HG03097 (cell line): ENCODE data around the gene RICTOR.
"Not testable (repeated sequence)": the region's sequence is repeated elsewhere in the genome, so short reads cannot be mapped to it uniquely, and the experiment has no call there.

Experiments used
- ATAC-seq: cut with Tn5 transposase; IDR thresholded peaks from one replicate; pipeline ENCODE4 v1.9.1; 2021; ENCODE audit not compliant: unreplicated experiment, low FRiP score

Gene RICTOR

DNA sequence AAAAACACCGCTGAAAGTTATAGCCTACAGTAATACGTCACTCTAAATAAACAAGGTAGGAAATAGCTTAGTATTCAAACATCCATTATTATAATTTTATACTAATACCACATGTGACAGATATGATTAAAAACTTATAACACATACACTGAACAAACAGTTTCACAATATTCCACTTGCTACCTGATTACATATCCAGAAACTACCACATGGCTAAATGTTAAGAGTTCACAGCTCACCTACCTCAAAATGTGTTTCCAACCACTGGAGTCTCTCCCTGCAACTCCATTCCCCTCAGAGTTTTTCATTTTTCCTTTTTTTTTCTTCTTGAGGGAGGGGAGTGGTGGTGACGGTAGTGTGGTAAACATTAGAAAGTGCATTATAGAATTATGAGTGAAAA lies 12.1 kb downstream of the RICTOR start:
- no peak for ATAC-seq

DNA sequence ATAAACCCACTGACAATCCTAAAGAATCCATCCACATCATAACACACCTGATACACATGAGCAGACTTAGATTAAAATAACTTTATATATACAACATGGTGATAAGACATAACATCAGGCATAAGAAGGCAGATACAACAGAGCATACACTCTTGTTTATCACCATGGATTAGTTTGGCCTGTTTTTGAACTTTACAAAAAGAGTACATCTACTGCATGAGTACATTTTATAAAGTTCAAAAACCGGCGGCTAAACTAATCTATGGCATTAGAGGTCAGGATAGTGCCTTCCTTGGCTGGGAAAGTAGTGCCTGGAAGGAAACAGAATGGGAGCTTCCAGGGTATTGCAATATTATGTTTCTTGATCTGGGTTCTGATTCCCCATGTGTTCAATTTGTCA lies 15.1 kb downstream of the RICTOR start:
- no peak for ATAC-seq

DNA sequence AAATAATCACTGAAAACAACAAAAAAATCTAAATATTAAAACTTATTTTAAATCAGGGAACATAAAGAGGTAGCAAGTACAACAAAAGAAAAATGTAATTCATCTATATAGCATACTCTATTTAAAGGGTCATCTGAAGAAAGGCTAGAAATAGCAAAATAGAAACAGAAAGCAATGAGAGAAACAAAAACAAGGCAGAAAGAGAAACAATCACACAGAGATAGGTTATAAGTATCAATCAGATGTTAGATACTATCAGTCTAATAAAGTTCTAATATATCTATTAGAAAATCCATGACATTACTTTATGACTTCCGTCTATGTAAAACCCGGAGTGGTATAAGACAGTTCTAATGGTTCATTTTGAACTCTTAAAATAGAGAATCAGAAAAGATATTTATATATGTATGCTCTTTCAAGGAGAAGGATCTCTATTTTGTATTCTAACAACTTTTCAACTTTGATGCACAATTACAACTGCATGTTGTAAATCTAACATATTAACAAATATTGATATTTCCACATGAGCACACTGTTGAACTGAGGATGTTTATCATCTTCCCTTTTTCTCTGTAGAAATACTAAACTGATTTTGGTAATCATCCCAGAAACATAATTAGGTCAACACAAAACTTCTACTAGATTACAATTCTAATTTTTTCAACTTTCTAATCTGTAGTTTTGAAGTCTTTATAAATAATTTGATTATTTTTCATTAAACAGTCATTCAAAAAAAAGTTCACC lies 15.8 kb downstream of the RICTOR start:
- peak; percentile 49 for ATAC-seq

DNA sequence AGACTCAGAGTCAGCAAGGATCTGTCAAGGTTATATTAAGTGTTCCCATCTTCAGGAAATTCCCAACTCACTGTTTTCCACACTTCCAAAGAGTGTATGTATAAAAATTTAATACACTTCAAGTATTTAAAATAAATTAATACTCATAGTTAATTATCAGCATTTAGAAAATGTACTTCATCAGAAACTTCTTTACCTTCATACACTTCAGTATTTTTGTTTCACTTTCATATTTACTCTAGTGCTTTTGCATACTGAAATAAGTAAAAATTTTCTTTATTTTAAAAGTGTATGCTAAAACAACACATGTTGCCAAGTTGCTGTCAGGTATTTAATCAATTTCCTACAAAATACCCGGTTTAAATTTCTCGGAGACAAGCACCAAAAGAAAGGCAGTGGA lies 16.5 kb downstream of the RICTOR start:
- ATAC-seq, result no peak

DNA sequence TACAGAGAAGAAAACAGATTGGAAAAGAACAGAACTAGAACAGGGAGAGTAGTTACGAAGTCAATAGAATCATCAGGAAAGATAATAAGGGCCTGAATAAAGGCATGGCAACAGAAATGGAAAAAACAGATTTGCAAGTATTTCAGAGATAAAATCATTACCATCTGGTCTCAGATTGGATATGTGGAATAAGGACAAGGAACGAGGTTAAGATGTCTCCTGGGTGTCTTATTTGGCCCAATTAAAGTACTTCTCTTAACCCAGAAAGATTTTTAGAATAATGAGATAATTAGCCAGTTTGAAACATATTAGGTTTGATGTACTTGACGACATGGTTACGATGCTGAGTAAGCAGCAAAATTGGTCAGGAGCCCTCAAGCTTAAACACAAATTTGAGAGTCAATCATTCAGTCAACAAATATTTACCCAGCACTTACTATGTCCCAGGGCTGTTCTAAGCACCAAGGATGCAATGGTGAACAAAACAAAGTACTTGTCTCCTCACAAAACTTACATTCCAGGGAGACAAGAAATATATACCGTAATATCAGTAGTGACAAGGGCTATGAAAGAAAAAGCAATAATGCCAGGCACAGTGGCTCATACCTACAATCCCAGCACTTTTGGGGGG lies 18.3 kb downstream of the RICTOR start:
- no peak for ATAC-seq

DNA sequence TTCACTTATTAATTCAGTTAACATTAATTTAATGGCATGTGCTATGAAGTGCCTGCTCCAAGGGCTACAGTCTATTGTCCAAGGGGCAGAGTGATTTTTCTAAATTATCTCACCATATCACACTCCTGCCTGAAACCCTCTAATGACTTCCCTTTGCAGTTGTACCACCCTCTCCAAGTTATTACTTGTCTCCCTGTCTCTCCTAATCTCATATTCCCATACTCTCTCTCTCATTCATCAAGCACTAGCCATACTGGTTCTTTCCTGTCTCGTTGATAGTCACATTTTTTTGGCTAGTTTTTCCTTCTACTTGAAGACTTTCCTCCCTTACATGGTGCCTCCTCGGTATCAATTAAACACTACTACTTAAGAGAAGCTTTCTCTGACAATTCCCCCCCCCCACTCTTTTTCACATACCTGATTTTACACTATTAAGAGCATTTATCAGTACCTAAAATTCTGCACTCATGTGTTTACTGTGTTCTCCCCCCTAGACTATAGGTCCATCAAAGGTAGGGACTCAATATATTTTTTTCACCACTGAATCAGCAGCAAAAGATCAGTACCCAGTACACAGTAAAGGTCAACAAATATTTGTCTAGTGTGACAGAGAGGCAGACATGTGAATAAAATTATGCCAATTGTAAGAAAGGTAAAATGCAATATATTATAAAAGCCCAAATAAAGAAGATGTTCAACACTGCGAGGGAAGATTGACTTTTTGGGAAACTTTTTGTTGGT lies 19.0 kb downstream of the RICTOR start:
- ATAC-seq, result no peak

DNA sequence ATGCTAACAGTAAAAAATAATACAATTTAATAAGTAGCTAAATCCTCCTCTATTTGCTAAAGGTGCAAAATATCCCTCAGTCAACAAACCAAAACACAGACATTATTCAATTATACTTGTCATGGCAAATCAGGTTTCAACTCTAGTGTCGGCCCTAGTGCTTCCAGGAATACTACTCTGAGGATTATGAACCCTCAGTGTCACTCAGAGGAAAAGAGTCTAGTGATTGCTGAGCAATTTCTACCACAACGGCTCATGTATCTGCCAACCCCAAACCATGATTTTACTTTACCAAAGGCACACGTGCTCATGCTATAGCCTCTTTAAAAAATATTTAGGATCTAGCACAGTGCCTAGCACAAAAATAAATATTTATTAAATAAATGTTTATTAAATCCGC lies 21.0 kb downstream of the RICTOR start:
- no peak for ATAC-seq

DNA sequence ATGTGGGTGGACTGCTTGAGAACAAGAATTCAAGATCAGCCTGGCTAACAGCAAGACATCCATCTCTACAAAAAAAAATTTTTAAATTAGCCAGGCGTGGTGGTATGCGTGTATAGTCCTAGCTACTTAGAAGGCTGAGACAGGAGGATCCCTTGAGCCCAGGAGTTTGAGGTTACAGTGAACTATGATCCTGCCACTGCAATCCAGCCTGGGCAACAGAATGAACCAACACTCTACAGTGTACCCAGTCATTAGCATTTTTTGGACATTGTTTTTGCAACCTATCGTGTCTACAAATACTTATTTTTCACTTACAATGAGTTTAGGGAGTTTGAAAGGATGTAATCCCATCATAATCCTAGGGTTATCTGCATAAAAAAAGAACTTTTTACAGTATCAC lies 22.1 kb downstream of the RICTOR start:
- no peak for ATAC-seq

DNA sequence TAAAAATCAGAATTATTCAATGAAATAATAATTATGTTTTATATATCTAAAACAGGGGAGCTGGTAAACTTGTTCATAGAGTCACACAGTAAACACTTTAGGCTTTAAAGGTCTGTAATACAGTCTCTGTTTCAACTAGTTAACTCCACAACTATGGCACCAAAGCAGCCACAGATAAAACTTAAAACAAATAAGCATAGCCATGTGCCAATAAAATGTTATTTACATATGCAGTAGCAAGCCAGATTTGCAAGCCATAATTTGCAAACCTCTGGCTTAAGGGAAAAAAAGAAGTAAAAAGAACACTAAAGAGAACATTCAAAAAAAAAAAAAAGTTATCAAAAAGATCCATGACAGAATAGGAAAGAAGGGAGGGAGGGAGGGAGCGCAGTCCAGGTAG lies 24.9 kb downstream of the RICTOR start:
- no peak for ATAC-seq

DNA sequence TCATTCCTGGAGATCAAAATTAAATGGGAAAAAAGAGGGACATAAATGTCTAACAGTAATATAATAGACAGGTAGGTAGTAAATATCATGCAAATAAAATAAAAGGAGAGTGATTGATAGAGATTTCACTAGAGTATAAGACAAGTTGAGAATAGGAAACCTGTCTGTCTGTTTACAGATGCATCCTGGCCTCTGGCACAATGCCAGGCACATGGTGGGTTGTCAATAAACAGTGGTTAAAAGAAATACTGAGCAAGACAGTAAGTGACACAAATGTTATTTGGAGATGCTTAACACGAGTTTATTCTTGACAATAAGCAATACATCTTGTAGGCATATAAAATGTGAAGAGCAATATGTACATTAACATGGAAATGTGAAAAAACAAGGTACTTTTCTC lies 33.3 kb downstream of the RICTOR start:
- ATAC-seq, result no peak

DNA sequence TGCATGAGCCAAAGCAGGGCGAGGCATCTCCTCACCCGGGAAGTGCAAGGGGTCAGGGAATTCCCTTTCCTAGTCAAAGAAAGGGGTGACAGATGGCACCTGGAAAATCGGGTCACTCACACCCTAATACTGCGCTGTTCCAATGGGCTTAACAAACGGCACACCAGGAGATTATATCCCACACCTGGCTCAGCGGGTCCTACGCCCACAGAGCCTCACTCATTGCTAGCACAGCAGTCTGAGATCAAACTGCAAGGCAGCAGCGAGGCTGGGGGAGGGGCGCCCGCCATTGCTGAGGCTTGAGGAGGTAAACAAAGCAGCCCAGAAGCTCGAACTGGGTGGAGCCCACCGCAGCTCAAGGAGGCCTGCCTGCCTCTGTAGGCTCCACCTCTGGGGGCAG lies 39.7 kb downstream of the RICTOR start:
- not testable (repeated sequence) for ATAC-seq

DNA sequence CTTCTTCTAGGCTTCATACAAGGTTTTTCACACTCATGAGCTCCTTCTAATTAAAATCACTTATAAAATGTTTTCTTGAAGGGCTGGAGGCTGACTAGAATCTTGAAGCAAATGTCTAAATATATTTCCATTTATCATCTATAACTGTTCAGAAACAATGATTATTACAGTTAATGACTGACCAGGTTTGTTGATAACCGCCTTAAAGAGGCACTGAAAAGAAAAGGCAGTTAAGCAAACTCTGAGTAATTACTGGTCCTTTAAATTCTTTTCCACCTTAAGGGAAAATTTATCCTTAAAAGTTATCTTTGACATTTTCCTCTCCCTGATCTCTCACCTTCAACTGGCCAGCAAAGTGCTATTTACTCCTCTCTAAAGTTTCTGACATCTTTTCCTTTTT lies 43.2 kb downstream of the RICTOR start:
- no peak for ATAC-seq

DNA sequence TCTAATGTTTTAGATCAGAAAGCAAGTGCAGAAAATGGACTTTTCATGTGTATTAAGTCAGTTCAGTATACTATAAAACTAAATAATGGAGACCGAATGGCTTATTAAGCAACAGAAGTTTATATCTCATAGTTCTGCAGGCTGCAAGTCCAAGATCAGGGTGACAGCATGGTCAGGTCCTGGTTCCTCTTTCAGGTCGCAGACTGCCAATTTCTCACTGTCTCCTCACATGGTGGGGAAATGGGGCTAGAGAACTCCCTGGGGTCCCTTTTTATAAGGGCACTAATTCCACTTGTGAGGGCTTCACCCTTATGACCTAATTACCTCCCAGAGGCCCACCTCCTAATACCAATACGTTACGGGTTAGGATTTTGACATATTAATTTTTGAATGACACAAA lies 48.7 kb downstream of the RICTOR start:
- ATAC-seq, result no peak

DNA sequence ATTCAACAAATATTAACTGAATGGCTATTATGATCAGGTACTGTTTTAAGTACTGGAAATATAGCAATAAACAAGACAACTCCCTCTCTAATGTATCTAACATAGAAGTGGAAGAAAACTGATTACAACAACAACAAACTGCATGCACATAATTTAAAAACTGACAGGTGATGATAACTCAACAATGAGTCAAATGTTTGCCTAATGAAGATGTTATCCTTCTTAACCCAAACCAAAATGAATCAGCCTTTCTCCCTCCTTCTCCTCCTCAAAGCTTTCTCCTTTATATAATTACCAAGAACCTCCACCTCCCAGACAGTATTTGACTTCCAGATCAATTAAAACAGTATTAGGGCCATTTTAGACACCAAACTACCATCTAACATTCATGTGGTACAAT lies 49.3 kb downstream of the RICTOR start:
- ATAC-seq, result no peak

DNA sequence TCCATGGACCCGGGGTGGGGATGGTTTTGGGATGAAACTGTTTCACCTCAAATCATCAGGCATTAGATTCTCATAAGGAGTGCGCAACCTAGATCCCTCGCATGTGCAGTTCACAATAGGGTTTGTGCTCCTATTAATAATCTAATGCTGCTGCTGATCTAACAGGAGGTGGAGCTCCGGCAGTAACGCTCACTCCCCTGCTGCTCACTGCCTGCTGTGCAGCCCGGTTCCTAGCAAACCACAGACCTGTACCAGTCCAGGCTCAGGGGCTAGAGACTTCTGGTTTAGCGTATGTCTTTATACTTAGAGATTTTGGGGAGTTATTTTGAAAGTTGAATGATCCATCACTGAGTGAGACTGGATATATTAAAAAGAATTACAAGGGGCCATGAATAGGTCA lies 50.2 kb downstream of the RICTOR start:
- ATAC-seq, result no peak

DNA sequence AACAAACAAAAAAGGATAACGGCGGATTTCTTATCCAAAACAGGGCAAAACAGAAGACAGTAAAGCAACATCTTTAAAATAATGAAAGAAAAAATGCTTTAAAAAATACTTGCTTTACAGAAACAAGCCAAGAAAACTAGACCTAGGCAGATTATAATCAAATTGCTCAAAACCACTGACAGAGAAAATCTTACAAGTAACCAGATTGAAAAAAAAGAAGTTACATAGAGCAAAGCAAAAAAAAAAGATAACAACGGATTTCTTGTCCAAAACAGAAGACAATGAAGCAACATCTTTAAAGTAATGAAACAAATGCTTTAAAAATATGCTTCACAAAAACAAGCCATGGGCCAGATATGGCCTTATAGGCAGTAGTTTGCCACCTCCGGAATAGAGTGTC lies 51.1 kb downstream of the RICTOR start:
- ATAC-seq, result no peak

DNA sequence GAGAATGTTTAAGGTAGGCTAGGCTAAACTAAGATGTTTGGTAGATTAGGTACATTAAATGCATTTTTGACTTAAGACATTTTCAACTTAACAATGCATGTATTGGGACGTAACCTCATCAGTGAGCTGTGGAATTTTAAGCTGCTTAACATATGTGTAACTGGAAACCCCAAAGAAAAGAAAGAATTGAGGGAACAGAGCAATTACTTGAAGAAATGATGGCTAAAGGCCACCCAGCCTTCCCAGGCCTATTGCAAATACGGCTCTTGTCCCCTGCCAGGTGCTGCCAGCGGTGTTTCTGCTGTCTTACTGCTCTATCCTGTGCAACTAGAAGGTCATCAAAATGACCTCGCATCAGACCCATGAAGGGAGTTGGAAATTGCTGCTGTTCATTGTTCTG lies 52.0 kb downstream of the RICTOR start:
- no peak for ATAC-seq

DNA sequence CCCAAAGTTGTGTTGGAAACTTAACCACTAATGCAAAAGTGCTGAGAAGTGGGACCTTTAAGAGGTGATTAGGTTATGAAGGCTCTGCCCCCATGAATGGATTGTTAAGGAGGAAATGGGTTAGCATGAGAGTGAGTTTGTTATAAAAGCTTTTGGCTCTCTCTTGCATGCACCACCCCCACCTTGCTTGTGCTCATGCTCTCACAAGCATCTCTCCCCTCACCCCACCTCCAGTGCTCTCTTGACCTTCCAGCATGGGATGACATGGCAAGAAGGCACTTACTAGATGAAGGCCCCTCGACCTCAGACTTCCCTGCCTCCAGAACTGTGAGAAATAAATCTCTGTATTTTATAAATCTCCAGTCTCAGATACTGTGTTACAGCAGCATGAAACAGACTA lies 52.8 kb downstream of the RICTOR start:
- ATAC-seq, result no peak

DNA sequence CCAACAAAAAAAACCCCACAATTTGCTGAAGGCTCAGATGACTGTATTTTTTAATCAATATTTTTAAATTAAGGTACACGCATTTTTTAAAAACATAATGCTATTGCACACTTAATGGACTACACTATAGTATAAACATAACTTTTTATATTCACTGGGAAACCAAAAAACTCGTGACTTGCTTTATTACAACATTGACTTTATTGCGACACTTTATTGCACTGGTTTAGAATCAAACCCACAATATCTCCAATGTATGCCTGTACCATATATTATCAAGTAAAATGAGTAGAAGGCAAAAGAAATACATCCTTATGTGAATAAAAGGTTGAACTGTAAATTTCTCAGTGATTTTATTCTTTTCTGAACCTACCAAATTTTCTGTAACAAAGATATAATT lies 53.7 kb downstream of the RICTOR start:
- ATAC-seq, result no peak

DNA sequence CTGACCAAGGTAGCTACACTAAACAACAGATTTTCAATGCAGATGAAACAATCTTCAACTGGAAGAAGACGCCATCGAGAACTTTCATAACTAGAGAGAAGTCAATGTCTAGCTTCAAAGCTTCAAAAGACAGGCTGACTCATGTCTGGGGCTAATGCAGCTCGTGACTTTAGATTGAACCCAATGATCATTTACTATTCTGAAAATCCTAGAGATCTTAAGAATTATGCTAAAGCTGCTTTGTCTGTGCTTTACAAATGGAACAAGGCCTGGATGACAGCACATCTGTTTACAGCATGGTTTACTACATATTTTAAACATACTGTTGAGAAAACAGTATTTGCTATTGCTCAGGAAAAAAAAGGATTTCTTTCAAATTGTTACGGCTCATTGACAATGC lies 54.9 kb downstream of the RICTOR start:
- ATAC-seq, result no peak

DNA sequence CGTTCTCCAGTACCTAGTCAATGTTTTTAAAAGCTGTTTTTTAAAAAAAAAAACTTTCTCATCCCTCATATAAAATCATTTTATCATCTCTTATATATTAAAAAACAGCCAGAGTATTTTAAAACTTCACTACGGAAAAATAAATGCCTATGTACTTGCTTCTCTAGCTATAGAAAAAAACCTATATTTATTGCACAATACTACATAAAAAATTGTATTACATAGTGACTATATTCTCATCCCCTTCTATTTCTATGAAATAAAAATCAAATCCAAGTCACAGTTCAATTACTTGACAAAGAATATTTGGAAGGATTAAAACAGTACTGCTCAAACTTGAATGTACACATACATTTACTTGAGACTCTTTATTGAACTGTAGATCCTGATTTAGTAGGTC lies 56.7 kb downstream of the RICTOR start:
- no peak for ATAC-seq
